T-helper 22 cell (primary cell): ENCODE data around the gene PDE2A.
"Not testable (repeated sequence)": the region's sequence is repeated elsewhere in the genome, so short reads cannot be mapped to it uniquely, and the experiment has no call there.

Source experiments
- DNase-seq: peaks from one replicate; pipeline ENCODE4 v3.0.0-alpha.2; 2020; ENCODE audit warnings: low read depth

PDE2A gene

DNA sequence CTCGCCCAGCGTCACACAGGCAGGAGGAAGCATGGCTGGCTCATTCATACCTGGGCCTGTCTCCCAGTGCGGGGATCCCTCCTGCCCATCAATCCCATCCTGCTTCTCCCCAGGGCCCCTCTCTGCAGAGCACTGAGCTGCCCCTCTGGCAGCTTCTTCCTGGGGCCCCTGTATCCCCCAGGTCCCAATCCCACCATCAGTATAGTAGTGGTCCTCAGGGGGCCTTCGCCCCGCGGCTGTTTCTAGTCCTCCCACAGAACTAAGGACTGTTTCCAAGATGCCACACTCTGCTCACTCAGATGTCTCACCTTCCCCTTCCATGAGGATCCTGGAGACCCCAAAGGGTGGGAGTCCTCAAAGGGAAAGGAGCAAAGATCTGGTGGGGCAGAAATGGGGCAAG lies 97.6 kb downstream of the PDE2A start:
- DNase-seq = no peak

DNA sequence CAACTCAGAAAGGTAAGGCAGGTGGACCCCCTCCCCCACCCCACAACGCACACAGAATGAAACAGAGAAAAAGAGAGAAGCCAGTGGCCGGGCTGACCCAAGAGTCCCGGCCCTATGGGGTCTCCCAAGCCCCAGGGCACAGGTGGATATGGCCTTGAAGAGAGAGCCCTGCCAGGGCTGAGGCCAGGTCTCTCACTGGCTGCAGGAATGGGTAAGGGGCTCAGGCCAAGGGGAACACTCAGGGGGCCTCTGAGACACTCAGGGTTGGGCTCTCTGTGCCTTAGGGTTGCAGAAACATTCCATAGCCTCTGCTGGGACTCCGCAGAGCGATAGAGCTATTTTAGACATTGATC lies 98.0 kb downstream of the PDE2A start:
- DNase-seq = no peak

DNA sequence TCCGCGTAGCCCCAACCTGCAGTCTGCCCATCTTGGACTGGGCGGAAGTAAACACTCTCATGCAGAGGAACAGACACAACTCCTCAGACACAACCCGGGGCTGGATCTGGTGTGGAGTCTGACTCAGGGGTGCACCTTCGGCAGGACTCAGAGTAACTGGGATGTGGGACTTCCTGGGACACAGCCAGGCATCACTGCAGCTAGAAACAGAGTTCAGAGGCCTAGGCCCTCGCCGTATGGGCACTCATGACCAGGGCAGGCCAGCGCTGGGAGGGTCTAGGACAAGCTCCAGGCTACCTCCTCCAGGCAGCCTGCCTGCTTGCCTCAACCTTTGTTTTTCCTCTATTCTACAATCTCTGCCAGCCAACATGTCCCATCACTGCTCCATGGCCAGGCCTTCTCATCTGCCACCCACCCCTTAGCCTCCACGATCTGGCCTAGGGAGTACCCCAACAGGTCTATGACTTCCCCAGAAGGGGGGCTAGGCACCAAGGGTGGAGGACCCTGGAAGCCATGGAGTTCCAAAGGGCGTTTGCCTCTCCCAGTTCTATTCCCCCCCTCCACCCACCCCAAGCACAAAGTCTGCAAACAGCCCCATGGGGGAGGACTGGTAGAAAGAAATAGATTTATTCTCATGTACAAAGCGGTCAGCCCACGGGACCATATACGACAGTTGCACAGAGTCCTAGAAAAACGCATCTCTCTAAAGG lies 98.5 kb downstream of the PDE2A start:
- DNase-seq = no peak

DNA sequence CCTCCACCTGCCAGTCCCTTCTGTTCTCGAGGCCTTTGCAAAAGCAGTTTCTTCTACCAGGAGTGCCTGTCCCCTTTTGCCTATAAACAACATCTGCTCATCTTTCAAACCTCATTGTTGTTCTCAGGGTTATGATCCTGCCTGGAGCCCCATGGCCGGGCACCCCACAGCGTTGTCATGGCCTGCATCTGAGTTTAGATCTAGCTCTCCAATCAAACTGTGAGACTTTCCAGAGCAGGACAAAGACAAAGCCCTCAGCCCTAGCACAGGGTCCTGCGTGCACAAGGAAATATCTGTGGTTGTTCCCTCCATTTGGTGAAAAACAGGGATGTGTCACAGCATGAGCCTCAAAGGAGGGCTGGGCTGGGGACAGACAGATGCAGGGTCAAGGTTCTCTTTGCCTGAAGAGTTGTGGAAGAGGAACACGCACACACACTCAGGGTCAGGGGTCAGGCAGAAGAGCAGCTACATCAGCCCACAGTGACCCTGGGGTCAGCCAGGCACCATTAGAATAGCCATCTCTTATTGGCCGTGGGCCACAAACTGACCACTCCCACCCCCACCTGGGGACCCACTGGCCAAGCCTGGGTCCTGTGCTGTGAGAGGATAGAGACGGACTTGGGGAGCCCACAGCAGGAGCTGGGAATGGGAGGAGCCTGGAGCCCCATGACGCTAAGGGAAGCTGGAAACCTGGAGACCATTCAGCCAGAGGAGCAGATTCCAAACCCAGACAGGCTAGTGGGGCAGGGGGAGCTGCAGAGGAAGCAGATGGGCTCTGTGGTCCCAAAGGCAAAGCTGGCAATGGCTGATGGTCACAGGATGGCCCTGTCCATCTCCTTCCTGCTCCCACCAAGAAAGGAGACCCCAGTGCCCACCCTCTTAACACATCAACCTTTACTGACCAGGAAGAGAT lies 99.4 kb downstream of the PDE2A start:
- DNase-seq = no peak

DNA sequence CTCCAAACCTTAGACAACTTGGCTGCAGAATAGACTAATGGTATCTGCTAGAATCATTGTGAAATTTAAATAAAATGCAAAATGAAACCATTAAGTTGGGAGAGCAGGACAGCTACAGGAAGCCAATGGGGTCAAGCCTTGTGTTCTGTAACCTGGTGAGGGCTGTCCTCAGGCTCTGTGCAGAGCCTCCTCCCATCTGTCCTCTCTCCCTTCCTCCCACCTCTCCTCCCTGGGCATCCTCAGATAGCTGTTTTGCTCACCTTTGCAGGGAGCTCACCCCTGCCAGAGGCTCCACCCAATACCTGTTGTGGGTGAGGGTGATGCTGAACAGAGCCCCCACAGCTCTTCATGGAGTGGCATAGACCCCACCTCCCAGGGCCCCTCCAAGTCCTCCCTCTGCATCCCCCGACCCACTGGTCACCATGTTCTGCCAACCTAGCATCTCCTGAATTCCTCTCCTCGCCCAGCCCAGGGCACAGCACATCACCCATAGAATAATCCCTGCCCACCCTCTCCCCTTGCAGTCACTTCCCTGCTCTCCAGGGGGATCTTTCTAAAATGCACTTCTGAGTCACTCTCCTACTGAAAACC lies 100.3 kb downstream of the PDE2A start:
- DNase-seq = no peak

DNA sequence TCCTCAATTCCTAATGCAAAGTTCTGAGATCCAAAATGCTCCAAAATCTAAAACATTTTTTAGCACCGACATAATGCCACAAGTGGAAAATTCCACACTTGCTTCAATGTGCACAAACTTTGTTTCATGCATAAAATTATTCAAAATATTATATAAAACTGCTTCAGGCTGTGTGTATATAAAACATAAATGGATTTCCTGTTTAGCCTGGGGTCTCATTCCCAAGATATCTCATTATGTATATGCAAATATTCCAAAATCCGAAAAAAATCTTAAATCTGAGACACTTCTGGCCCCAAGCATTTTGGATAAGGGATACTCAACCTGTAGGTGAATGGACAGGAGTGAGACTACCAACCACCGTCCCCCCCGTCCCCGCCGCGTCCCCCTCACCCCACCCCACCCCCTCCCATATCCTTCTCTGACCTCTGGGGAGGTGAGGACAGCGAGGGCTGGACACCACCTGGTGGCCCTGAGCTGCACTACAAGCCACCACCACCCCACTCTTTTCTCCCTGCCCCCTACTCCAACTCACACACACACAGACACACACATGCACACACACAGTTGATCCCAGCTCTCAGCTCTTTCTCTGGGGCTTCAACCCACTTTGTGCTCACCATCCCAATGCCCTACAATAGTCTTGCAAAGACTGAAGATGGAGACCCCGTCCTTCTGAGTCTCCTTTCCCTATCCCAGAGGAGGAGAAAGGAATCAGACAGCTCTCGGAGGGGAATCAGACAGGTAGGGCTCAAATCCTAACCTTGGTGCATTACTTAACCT lies 101.0 kb downstream of the PDE2A start:
- DNase-seq = no peak

DNA sequence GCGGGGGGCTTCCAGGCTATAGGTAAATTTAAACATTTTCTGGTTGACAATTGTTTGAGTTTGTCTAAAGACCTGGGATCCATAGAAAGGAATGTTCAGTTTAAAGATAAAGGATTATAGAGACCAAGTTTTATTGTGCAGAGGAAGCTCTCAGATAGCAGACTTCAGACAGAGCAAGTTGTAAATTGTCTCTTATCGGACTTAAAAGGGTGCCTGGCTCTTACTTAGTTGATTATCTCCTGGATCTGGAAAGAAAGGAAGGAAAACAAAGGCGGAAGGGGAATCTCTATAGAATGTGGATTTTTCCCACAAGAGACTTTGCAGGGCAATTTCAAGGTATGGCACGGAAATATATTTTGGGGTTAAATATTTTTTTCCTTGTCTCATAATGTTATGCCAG lies 101.7 kb downstream of the PDE2A start:
- not testable (repeated sequence) for DNase-seq

DNA sequence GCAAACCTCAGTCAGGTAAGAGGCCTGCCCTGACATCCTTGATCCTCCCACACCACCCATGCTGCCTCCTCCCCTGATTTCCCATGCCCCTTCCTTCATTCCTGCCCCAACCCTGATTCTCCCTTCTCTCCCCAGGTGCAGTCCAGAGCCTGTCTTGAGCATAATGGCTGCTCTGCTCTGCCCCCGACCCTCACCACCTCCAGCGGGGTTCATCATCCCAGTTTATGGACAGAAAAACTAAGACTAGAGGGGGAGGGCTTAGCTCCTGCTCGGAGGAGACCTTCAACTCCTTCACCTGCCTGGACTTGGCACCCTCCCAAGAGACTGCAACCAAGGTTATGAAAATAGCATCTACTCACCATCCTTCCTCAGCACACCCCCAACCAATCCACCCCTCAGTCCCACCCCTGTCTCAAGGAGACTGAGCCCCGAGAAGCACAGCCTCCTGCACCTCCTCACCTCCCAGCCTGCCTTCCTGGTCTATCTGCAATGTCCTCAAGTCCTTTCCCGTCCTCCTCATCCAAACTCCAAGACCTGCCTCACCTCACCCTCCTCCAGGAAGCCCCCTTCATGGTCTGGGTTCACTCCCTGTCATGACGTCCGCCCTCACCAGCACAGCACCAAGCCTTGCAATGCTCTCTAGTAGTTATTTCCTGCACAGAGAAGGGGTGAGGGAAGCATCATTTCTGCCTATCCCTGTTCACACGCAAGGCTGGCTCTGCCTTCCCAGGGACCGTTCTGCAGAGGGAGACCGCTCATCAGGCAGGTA lies 103.1 kb downstream of the PDE2A start:
- DNase-seq = no peak

DNA sequence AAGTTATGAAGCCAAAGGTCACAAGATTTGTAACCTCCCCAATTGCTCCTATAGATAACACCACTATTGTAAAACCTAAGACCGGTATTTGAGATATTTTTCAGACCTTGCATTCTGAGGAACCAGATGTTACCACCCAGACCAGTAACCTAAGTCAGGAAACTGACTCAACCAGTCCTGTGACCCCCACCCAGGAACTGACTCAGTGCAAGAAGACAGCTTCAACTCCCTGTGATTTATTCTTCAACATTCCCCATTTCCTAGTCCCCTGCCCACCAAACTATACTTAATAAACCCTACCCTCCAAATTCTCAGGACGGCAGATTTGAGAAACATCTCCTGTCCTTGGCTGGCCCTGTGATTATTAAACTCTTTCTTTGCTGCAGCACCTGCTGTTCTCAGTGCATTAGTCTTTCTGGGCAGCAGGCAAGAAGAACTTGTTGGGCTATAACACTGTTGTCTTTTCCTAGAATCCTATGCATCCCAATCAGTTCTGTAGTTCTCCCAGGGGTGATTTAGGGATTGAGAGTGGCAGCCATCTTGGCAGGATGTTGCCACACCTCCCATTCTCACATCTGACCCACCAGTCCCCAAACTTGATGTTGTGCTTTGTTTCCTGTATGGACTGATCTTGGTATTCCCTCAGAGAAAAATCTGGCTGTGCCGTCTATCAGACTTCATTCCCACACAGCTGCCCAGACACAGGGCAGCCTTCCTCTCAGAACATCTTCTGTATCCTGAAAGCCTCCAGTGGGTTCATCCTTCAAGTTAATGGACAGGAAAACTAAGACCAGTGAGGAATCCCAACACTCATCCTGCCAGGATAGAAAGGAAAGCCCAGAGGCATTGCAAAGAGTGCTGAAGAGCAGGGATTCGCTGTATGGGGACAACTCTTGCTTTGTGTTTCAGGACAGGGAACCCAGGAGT lies 104.0 kb downstream of the PDE2A start:
- DNase-seq = no peak

DNA sequence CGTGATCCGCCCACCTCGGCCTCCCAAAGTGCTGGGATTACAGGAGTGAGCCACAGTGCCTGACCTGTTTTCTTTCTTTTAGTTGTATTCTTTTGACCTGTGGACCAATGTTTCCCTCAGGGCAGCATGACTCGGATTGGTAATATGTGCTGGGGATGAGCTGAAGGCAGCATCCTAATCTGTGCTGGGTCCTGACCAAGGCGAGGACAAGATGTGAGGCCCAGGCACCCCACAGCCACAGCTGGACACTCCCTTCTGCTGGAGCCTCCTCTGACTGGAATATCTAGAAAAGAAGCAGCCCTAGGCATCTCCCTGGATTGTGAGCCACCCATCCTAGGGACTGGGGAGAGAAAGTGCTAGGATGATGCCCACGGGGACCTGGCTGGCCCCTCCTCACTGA lies 105.4 kb downstream of the PDE2A start:
- DNase-seq = no peak

DNA sequence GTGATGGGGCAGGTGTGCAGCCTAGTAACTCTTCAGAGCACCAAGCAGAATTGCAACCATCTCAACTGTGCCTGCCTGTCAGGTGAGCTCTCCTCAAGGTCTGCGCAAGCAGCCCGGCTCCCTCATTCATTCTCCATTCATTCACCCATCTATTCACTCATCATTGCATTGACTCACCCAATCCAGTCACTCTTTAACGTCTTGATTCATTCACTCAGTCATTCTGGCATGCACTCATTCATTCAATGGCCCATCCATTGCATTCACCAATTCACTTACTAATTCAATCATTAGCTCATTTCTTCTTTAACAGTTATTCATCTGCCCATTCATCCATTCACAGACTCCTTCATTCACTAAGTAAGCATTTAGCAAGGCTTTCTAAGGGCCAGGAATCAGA lies 111.8 kb downstream of the PDE2A start:
- no peak for DNase-seq

DNA sequence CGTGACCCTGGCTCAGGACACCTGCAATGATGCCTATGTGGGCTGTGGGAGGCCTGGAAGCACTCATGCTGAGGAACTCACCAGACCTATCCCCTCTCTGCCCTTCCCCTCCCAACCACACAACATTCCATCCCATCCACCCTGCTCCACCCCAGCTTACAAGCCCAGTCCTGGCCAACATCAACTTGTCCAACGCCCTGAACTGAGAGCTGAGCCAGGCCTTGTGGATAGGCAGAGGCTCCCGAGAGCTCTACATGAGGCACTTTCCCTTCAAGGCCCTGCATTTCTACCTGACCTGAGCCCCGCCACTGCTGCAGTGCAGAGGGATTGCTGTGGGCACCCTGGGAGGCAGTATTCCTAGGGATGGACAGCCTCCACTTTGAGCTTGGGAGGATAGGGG lies 112.4 kb downstream of the PDE2A start:
- no peak for DNase-seq

DNA sequence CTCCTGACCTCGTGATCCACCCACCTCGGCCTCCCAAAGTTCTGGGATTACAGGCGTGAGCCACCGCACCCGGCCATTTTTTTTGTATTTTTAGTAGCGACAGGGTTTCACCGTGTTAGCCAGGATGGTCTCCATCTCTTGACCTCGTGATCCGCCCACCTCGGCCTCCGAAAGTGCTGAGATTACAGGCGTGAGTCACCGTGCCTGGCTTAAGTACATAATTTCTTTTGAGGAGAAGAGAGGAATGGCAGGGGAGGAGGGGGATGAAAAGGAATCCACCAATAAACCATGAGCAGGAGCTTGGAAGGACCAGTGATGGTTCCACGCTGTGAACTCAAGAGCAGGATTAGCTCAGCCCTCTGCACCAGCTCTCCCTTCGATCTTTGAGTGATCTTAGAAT lies 113.4 kb downstream of the PDE2A start:
- DNase-seq = not testable (repeated sequence)

DNA sequence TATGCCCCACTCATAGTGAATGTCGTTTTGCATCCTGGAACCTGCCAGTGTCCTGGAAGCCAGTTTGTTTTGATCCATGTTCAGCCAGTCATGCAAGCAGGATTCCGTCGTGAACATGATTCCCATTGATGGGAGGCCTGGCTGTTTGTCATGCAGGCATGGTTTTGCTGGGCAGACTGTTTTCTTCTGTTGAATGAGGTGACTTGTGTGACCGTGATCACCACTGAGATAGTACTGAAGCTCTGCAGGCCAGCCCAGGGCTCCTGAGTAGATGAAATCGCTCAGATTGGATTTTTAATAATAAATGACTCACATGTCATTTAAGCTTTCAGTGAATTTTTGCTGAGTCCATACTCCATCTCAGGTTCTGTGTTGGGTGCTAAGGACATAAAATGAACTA lies 117.8 kb downstream of the PDE2A start:
- DNase-seq = no peak

DNA sequence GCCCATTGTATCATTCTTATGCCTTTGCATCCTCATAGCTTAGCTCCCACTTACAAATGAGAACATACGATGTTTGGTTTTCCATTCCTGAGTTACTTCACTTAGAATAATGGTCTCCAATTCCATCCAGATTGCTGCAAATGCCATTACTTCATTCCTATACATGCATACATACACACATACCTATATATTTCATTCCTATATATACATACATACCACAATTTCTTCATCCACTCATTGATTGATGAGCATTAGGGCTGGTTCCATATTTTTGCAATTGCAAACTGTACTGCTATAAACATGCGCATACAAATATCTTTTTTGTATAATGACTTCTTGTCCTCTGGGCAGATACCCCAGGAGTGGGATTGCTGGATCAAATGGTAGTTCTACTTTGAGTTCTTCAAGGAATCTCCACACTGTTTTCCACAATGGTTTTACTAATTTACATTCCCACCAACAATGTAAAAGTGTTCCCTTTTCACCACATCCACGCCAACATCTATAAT lies 119.2 kb downstream of the PDE2A start:
- not testable (repeated sequence) for DNase-seq

DNA sequence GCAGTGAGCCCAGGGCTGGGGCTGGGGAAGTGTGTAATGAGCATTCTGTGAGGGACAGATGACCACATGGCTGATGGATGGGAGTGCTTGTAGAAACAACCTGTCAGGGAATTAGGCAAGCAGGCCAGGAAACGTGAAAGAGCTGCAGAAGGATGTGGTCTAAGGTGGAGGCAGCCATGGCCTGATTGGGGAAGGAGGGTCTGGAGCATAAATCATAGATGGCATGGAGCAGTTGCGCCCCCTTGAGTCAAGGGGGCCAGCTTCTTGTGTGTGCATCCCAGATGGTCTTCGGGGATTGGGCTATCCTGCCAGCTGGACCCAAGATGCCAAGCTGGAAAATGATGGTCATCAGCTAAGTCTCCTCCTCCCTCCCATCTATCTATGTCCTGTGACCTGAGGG lies 120.5 kb downstream of the PDE2A start:
- DNase-seq = no peak

DNA sequence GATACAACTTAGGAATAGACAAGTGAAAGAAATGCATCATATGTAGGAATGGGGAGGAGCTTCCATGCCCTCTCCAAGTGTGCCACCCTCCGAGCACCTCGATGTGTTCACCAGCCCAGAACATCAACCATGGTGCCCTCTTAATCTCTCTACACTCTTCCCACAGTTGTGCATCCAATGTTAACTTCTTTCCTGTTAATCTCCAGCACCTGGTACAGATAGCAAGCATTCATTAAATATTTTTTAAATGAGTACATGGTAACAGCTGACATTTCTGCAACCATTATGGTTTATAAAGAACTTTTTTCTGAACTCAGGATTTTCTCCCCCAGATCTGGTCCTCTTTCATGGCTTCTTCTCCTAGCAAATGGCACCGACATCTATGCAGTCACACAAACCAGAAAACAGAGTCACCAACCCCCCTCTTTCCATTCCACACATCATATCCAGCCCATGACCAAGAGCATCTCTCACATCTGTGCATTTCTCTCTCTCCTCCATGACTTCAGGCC lies 121.8 kb downstream of the PDE2A start:
- no peak for DNase-seq

DNA sequence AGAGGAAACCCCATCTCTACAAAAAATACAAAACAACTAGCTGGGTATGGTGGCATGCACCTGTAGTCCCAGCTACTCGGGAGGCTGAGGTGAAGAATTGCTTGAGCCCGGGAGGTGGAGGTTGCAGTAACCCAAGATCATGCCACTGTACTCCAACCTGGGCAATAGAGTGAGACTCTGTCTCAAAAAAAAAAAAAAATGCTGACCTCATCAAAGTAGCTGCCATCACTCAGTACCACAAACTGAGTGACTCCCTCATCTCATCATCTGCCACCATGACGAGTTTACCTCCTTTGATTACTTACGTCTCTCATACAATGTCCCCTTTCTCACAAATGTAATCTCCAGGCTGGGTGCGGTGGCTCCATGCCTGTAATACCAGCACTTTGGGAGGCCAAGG lies 122.7 kb downstream of the PDE2A start:
- no peak for DNase-seq

DNA sequence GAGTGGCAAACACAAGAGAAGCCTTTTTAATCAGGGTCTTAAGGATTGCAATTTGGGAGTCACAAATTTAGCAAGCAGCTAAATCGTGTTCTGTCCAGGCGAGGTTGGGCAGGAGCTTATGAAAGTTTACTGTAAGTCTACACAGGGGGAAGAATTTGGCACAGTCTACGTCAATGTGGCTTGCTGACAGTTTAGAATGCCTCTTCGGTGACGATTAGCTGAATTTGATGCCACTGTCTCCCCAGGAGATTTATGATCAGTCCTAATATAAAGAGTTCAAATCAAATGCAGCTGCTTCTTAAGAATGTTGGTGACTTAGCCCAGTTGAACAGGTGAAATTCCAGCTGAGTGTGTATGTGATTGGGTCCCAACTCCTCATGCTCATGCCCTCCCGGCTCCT lies 125.8 kb downstream of the PDE2A start:
- DNase-seq = no peak

DNA sequence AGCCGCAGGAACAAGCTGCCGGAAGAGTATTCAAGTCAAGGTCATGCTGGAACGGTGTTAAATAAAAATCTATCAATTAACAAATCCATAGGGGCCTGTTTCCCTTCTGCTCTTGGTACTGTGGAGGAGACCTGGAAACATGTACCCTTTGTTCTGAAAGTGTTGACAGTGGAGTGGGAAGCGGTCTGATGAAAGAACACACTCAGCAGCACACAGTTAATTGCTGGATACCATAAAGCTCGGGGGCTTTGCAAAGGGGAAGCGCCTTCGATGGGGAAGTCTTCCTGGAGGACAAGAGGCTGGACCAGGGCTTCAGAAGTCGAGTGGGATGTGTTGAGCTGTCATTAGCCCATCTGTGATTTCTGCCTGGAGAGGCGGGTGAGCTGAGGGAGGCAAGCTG lies 127.4 kb downstream of the PDE2A start:
- no peak for DNase-seq
